Upper lobe of left lung (tissue), 4 donors: ENCODE data around the gene MRPL41.

ENCODE experiments used
- CTCF ChIP-seq, 6 experiments: fragments of 450-650 bp in 4 of 6; fragments of 200-600 bp in 2 of 6; sonication (generic) in 2 of 6; IDR thresholded peaks; one replicate each; pipeline ENCODE4 v1.5.1; 2016 to 2019; ENCODE audit warnings: antibody characterized with exemption in 6 of 6
- EP300 ChIP-seq, 4 donors: sonication (generic); formaldehyde crosslinking; IDR thresholded peaks; one replicate each; pipeline ENCODE4 v1.5.1; 2017; ENCODE audit warnings: antibody characterized with exemption in 4 of 4, control low read depth in 2 of 4

DNA sequence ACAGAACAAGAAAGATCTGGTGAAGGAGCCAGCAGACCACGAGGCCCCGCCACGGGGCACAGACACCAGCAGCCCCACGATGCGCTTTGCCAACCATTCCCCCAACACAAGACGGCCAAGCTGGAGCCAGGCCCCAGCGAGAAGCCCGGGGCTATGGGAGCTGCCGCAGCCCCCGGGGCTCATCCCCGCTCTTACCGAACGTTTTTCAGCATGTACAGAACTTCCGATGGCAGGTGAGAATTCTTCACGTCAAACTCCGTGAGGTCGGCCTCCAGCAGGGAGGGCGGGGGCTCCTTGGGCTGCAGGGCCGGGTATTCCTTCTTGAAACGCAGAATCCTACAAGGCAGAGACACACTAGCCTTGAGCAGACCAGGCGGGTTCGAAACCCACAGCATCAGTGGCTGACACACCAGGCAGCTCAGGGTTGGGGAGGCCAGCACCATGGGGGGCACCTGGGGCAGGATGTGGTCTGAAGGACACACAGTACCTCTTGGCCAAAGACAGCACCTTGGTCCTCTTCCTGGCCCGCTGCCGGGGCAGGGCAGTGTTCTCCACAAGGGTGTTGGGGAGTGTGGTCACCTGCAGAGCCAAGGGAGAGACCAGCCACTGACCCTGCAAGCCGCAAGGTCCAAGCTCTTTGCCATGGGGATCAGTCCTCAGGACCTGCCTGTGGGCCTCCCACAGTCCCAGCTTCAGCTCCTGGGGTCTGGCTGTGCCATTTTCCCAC lies 8.3 kb upstream of the MRPL41 start:
- no peak for TF ChIP-seq EP300 (IDR thresholded peaks at IDR 0.05)
- TF ChIP-seq CTCF (IDR thresholded peaks at IDR 0.05) = no peak
